Measurements from ENCODE around the gene ZNF189.

DNA sequence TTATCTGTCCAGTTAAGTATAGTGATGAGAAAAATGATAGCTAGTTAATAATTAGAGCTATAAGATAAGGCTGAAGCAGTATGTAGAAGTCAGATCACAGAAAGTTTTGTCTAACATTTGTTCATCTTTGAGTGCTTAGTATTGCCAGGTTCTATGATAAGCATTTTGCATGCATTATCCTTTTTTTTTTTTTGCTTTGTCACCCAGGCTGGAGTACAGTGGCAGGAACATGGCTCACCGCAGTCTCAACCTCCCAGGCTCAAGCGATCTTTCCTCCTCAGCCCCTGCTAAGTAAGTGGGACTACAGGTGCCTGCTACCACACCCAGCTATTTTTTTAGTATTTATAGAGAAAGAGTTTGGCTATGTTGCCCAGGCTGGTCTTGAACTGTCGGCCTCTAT, 31.3 kb upstream of the ZNF189 start:
- TF ChIP-seq, protein P1, sequence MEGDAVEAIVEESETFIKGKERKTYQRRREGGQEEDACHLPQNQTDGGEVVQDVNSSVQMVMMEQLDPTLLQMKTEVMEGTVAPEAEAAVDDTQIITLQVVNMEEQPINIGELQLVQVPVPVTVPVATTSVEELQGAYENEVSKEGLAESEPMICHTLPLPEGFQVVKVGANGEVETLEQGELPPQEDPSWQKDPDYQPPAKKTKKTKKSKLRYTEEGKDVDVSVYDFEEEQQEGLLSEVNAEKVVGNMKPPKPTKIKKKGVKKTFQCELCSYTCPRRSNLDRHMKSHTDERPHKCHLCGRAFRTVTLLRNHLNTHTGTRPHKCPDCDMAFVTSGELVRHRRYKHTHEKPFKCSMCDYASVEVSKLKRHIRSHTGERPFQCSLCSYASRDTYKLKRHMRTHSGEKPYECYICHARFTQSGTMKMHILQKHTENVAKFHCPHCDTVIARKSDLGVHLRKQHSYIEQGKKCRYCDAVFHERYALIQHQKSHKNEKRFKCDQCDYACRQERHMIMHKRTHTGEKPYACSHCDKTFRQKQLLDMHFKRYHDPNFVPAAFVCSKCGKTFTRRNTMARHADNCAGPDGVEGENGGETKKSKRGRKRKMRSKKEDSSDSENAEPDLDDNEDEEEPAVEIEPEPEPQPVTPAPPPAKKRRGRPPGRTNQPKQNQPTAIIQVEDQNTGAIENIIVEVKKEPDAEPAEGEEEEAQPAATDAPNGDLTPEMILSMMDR (IDR thresholded peaks at IDR 0.05), result no peak
- TF ChIP-seq POLR2AphosphoS5 (IDR thresholded peaks at IDR 0.05), result no peak

Measured in breast epithelium (tissue), 3 donors.